PC-3 (cell line): ENCODE results near the gene SKIC8. TPM values are rescaled to one million over a fixed set of nuclear protein-coding genes. Genes with fewer than 3 reads are reported as not detected.

Source experiments
- ATAC-seq: fragments of 200-7000 bp; cut with Tn5 transposase; 2 replicates; pipeline ENCODE4 v1.9.1; 2020; ENCODE audit warnings: mild to moderate bottlenecking, moderate library complexity
- BruUV-seq: library from RNA; stranded (reverse); fragments of 400-500 nt; replicated peaks from 2 replicates; lab custom pipeline; 2021; lab: Mats Ljungman, UMichigan
- CTCF ChIA-PET: fragments of 300-600 bp; sonication (Branson Sonifier 250); formaldehyde crosslinking; loops from one replicate; lab custom pipeline; 2022; ENCODE audit warnings: antibody characterized with exemption; lab: Charles Lee
- POLR2A ChIA-PET: fragments of 300-600 bp; sonication (Branson Sonifier 250); formaldehyde crosslinking; loops from one replicate; lab custom pipeline; 2022; ENCODE audit warnings: antibody characterized with exemption; ENCODE audit not compliant: unreplicated experiment; lab: Charles Lee
- DNase-seq: peaks from one replicate; pipeline ENCODE4 v3.0.0-alpha.2; 2015
- H2AFZ ChIP-seq: fragments of 300-600 bp; sonication (generic); 2 replicates; pipeline ENCODE4 v1.6.0; 2016; ENCODE audit warnings: antibody characterized with exemption, low read length
- H3F3A ChIP-seq: fragments of 300-600 bp; sonication (generic); one replicate; pipeline ENCODE4 v1.6.0; 2017; ENCODE audit warnings: antibody characterized with exemption, low read length, control low read depth, mild to moderate bottlenecking; ENCODE audit not compliant: unreplicated experiment
- H3K27ac ChIP-seq: fragments of 300-600 bp; sonication (generic); 2 replicates; pipeline ENCODE4 v1.5.1; 2016; ENCODE audit warnings: mild to moderate bottlenecking, low read length
- H3K27me3 ChIP-seq: fragments of 300-600 bp; sonication (generic); 2 replicates; pipeline ENCODE4 v1.6.1; 2016; ENCODE audit warnings: low read length, mixed read lengths
- H3K36me3 ChIP-seq: fragments of 300-600 bp; sonication (generic); 2 replicates; pipeline ENCODE4 v1.6.1; 2016; ENCODE audit warnings: low read depth, mixed run types, low read length, mixed read lengths
- H3K4me1 ChIP-seq: fragments of 300-600 bp; sonication (generic); 2 replicates; pipeline ENCODE4 v1.5.1; 2016; ENCODE audit warnings: low read length; ENCODE audit not compliant: insufficient read depth
- H3K4me2 ChIP-seq: fragments of 300-600 bp; sonication (generic); 2 replicates; pipeline ENCODE4 v1.6.0; 2016; ENCODE audit warnings: low read length
- H3K4me3 ChIP-seq: fragments of 300-600 bp; sonication (generic); 2 replicates; pipeline ENCODE4 v1.5.1; 2016; ENCODE audit warnings: mild to moderate bottlenecking, low read length, mixed read lengths
- H3K79me2 ChIP-seq: fragments of 300-600 bp; sonication (generic); 2 replicates; pipeline ENCODE4 v1.6.1; 2017; ENCODE audit warnings: low read length, mixed read lengths
- H3K9ac ChIP-seq: fragments of 300-600 bp; sonication (generic); 2 replicates; pipeline ENCODE4 v1.6.0; 2016; ENCODE audit warnings: mild to moderate bottlenecking, low read length
- H3K9me2 ChIP-seq: fragments of 300-600 bp; sonication (generic); replicated peaks from 2 replicates; pipeline ENCODE4 v1.6.1; 2016; ENCODE audit warnings: mixed run types, low read length, mixed read lengths
- H3K9me3 ChIP-seq: fragments of 300-600 bp; sonication (generic); 2 replicates; pipeline ENCODE4 v1.6.1; 2016; ENCODE audit warnings: low read length, mixed read lengths
- H4K20me1 ChIP-seq: fragments of 300-600 bp; sonication (generic); 2 replicates; pipeline ENCODE4 v1.6.1; 2016; ENCODE audit warnings: low read length, mixed read lengths
- EZH2 ChIP-seq: fragments of 300-600 bp; sonication (generic); IDR thresholded peaks from one replicate; pipeline ENCODE4 v1.6.1; 2017; ENCODE audit warnings: antibody characterized with exemption, mild to moderate bottlenecking, low read length; ENCODE audit not compliant: unreplicated experiment
- EZH2phosphoT487 ChIP-seq: fragments of 300-600 bp; sonication (generic); IDR thresholded peaks from 2 replicates; pipeline ENCODE4 v1.6.1; 2018; ENCODE audit warnings: mild to moderate bottlenecking, antibody characterized with exemption, low read length, borderline replicate concordance
- intact Hi-C: fragments of 100-400 bp; cut with micrococcal nuclease; formaldehyde crosslinking; loops from 2 replicates; pipeline ENCODE4 v1.9.0; 2023
- total RNA-seq: library from RNA; depleted of rRNA; stranded (reverse); fragments of >200 nt; gene quantifications from 2 replicates; pipeline ENCODE4 v1.2.3, GENCODE V29; 2014
- TF ChIP-seq, protein P1 (sequence below): fragments of 300-600 bp; sonication (generic); conservative IDR thresholded peaks from 2 replicates; pipeline ENCODE4 v1.5.1; 2017; ENCODE audit warnings: antibody characterized with exemption, low read depth, mild to moderate bottlenecking, low read length

Gene SKIC8
- total RNA-seq, 1 experiment from 2014 or later, result 56.1 TPM

DNA sequence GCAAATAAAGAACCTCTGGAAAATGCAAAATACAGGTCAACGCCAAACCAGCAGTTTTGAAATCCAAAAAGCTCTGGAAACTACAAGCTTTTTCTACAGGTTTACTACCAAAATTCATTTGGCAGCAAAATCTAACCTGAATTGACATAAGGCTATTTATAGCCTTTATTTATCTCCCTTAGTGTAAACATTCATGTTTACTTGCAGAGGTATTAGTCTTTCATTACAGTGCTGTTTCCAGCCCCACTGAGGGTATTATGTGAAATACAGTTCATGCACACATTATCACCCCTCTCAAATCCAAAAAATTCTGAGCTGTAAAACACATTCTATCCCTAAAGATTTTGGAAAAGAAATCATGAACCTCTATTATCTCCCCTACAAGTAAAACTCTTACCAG lies 7.2 kb downstream of the SKIC8 start:
- Histone ChIP-seq H3F3A (no peaks in the 10 kb centered on the region), H3K27me3 (no peaks in the 10 kb centered on the region), H3K9me3 (no peaks in the 10 kb centered on the region), H3K9me2 (no peaks in the 10 kb centered on the region), H3K79me2 (peaks cover 13% of the 10 kb centered on the region), H2AFZ (no peak overlapping the region), H3K4me1 (peaks cover 16% of the 10 kb centered on the region), H3K27ac (peak overlapping the region; percentile 34), H3K4me3 (no peak overlapping the region), H4K20me1 (no peaks in the 10 kb centered on the region), H3K4me2 (peak overlapping the region; percentile 14; the same call in 1 of the 2 replicates), H3K9ac (no peak overlapping the region), H3K36me3 (peaks cover 38% of the 10 kb centered on the region; the same call in 1 of the 2 replicates)
- CTCF ChIA-PET, result interaction anchor here (0.5 to 0.6 kb wide), 2 partner anchors 161 to 1351 kb away, joined by 3 read pairs; partner anchors contain the start of gene CIB2
- TF ChIP-seq, protein P1, sequence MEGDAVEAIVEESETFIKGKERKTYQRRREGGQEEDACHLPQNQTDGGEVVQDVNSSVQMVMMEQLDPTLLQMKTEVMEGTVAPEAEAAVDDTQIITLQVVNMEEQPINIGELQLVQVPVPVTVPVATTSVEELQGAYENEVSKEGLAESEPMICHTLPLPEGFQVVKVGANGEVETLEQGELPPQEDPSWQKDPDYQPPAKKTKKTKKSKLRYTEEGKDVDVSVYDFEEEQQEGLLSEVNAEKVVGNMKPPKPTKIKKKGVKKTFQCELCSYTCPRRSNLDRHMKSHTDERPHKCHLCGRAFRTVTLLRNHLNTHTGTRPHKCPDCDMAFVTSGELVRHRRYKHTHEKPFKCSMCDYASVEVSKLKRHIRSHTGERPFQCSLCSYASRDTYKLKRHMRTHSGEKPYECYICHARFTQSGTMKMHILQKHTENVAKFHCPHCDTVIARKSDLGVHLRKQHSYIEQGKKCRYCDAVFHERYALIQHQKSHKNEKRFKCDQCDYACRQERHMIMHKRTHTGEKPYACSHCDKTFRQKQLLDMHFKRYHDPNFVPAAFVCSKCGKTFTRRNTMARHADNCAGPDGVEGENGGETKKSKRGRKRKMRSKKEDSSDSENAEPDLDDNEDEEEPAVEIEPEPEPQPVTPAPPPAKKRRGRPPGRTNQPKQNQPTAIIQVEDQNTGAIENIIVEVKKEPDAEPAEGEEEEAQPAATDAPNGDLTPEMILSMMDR, result no peak
- TF ChIP-seq EZH2phosphoT487 (no peak), EZH2 (no peak)
- BruUV-seq, result no TSS peak
- POLR2A ChIA-PET, result no interaction called here
- DNase-seq (no peak), ATAC-seq (no peak)
- intact Hi-C loops, result no loop called here

GRCh38 chr15:78291698-78292097 lies 7.7 kb downstream of the SKIC8 start:
- Histone ChIP-seq H3K36me3 (peaks cover 38% of the 10 kb centered on the region; the same call in 1 of the 2 replicates), H4K20me1 (no peaks in the 10 kb centered on the region), H2AFZ (no peak overlapping the region), H3K27me3 (no peaks in the 10 kb centered on the region), H3K9ac (no peak overlapping the region), H3K4me2 (peak overlapping the region; percentile 14; the same call in 1 of the 2 replicates), H3K27ac (peak overlapping the region; percentile 34), H3K4me3 (no peak overlapping the region), H3K4me1 (peaks cover 16% of the 10 kb centered on the region), H3K79me2 (peaks cover 8% of the 10 kb centered on the region), H3K9me3 (no peaks in the 10 kb centered on the region), H3F3A (no peaks in the 10 kb centered on the region), H3K9me2 (no peaks in the 10 kb centered on the region)
- intact Hi-C loops, result no loop called here
- ChIA-PET POLR2A (no interaction called here), CTCF (no interaction called here)
- TF ChIP-seq EZH2phosphoT487, result no peak
- TF ChIP-seq, protein P1, result no peak
- no peak for TF ChIP-seq EZH2
- ATAC-seq (peak; percentile 48), DNase-seq (peak; percentile 72)
- no TSS peak for BruUV-seq

DNA sequence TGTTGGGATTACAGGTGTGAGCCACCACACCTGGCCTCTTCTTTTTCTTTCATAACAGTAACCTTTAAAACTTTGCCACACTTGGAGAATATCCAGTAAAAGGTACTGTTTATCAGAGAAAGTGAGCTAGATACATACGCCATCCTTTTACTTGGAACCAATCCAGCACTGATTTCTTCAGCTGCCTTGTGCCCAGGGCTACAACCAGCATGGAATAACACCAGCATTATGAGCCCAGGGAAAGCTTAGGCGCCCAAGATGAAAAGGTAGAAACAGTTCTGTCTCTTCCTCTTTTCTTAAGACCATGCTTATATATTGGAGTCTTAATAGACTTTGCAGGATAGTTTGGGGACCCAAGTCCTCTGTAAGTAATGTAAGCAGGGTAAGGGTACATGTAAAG lies 8.4 kb downstream of the SKIC8 start:
- no peak overlapping the region for H3K9ac ChIP-seq
- H3K4me1 ChIP-seq, result peaks cover 16% of the 10 kb centered on the region
- DNase-seq (no peak), ATAC-seq (no peak)
- no peak overlapping the region for H3K4me2 ChIP-seq
- intact Hi-C loops, result no loop called here
- 0 out of 2 replicates have a peak, but pooled peaks cover 4% of the 10 kb centered on the region for H3K79me2 ChIP-seq
- no peak overlapping the region for H2AFZ ChIP-seq
- ChIA-PET POLR2A (no interaction called here), CTCF (no interaction called here)
- no peaks in the 10 kb centered on the region for H3K9me3 ChIP-seq
- no peak overlapping the region for H3K27ac ChIP-seq
- H3K4me3 ChIP-seq, result no peak overlapping the region
- H4K20me1 ChIP-seq, result no peaks in the 10 kb centered on the region
- H3K36me3 ChIP-seq, result peaks cover 38% of the 10 kb centered on the region; the same call in 1 of the 2 replicates
- TF ChIP-seq EZH2phosphoT487 (no peak), EZH2 (no peak)
- TF ChIP-seq, protein P1, result no peak
- H3K9me2 ChIP-seq, result no peaks in the 10 kb centered on the region
- H3K27me3 ChIP-seq, result no peaks in the 10 kb centered on the region
- no peaks in the 10 kb centered on the region for H3F3A ChIP-seq
- no TSS peak for BruUV-seq
